Hepatic stellate cell (primary cell): Measurements from ENCODE around the gene PCP2.
"Not testable (repeated sequence)": the region's sequence is repeated elsewhere in the genome, so short reads cannot be mapped to it uniquely, and the experiment has no call there.

ENCODE experiments used
- DNase-seq: peaks from one replicate; pipeline ENCODE4 v3.0.0; 2011; ENCODE audit warnings: low spot score

The PCP2 gene

GRCh38 chr19:7661744-7662538 lies 28.4 kb upstream of the PCP2 start:
- DNase-seq: no peak

GRCh38 chr19:7658219-7658686 lies 24.7 kb upstream of the PCP2 start:
- DNase-seq: no peak

GRCh38 chr19:7657131-7657751 lies 23.7 kb upstream of the PCP2 start:
- DNase-seq: no peak

- DNase-seq: no peak
These were observed 22.1 kb upstream of the PCP2 start for GRCh38 chr19:7655581-7655980.

GRCh38 chr19:7654401-7654800 lies 20.9 kb upstream of the PCP2 start:
- no peak for DNase-seq

GRCh38 chr19:7652061-7652641 lies 18.6 kb upstream of the PCP2 start:
- DNase-seq: peak; percentile 78

- DNase-seq: no peak
These were observed 16.6 kb upstream of the PCP2 start for GRCh38 chr19:7650148-7650547.

- DNase-seq: no peak
These were observed 14.9 kb upstream of the PCP2 start for GRCh38 chr19:7648265-7649014.

- no peak for DNase-seq
These were observed 13.6 kb upstream of the PCP2 start for GRCh38 chr19:7647156-7647555.

GRCh38 chr19:7646426-7646700 lies 12.8 kb upstream of the PCP2 start:
- DNase-seq: no peak

- no peak for DNase-seq
These were observed 12.3 kb upstream of the PCP2 start for GRCh38 chr19:7645656-7646425.

- no peak for DNase-seq
These were observed 11.6 kb upstream of the PCP2 start for GRCh38 chr19:7645163-7645562.

- no peak for DNase-seq
These were observed 11.0 kb upstream of the PCP2 start for GRCh38 chr19:7644550-7644877.

GRCh38 chr19:7643629-7644549 lies 10.4 kb upstream of the PCP2 start:
- not testable (repeated sequence) for DNase-seq

- no peak for DNase-seq
These were observed 9.5 kb upstream of the PCP2 start for GRCh38 chr19:7643031-7643415.

- DNase-seq: no peak
These were observed 8.9 kb upstream of the PCP2 start for GRCh38 chr19:7642295-7643030.

- no peak for DNase-seq
These were observed 8.1 kb upstream of the PCP2 start for GRCh38 chr19:7641290-7642276.

GRCh38 chr19:7640803-7641202 lies 7.3 kb upstream of the PCP2 start:
- DNase-seq: no peak

GRCh38 chr19:7639863-7640348 lies 6.4 kb upstream of the PCP2 start:
- DNase-seq: no peak
